Fibroblast of mammary gland (primary cell): ENCODE results near the gene SDK2.
A peak's percentile ranks its signal among the peaks of the same experiment; 100 is the strongest.

Experiments used
- DNase-seq: peaks from one replicate; pipeline ENCODE4 v3.0.0-alpha.2; 2010; ENCODE audit warnings: low read depth
- H3K4me3 ChIP-seq: 2 replicates; pipeline ENCODE4 v1.5.1; 2011; ENCODE audit warnings: low read depth, mild to moderate bottlenecking, low read length, moderate library complexity; ENCODE audit not compliant: control insufficient read depth
- TF ChIP-seq, protein P1 (sequence below): conservative IDR thresholded peaks from 2 replicates; pipeline ENCODE4 v1.5.1; 2011; ENCODE audit warnings: low read depth, low read length, inconsistent platforms; ENCODE audit not compliant: control insufficient read depth, insufficient read depth

Gene SDK2

DNA sequence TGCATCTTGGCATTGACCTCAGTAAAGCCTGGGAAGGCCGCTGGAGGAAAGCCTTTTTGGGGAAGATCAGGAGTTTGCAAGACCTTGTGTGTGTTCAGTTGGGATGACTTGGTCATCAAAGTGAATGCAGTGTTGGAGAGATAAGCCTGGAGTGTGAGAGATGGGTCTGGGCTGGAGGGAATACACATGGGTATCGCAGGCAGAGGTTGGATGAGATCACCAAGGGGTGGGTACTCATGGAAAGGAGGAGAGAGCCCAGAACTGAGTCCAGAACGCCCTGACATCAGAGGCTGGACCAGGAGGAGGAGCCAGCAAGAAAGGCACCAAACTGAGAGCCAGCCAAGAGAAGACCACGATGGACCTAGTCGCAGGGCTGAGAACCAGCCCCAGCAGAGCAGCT lies 35.2 kb downstream of the SDK2 start:
- DNase-seq: no peak
- no peak overlapping the region for H3K4me3 ChIP-seq
- TF ChIP-seq, protein P1, sequence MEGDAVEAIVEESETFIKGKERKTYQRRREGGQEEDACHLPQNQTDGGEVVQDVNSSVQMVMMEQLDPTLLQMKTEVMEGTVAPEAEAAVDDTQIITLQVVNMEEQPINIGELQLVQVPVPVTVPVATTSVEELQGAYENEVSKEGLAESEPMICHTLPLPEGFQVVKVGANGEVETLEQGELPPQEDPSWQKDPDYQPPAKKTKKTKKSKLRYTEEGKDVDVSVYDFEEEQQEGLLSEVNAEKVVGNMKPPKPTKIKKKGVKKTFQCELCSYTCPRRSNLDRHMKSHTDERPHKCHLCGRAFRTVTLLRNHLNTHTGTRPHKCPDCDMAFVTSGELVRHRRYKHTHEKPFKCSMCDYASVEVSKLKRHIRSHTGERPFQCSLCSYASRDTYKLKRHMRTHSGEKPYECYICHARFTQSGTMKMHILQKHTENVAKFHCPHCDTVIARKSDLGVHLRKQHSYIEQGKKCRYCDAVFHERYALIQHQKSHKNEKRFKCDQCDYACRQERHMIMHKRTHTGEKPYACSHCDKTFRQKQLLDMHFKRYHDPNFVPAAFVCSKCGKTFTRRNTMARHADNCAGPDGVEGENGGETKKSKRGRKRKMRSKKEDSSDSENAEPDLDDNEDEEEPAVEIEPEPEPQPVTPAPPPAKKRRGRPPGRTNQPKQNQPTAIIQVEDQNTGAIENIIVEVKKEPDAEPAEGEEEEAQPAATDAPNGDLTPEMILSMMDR: no peak

DNA sequence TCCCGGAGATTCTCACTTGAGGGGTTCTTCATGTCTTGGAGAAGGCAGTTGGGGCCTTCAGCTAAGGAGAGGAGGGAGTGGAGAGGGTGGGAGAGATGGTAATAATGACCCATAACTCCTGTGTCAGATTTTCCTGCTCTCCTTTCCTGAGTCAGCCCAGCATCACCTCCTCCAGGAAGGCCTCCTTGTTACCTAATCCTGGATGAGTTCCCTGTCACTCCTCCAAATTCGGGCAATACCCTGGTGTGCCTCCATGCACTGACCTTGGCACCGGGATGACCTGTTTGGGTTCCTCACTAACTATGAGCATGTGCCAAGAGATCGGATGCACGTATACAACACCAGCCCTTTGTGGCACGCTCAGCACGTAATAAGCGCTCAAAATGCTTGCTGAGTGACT lies 38.8 kb downstream of the SDK2 start:
- no peak for DNase-seq
- TF ChIP-seq, protein P1: no peak
- no peak overlapping the region for H3K4me3 ChIP-seq

DNA sequence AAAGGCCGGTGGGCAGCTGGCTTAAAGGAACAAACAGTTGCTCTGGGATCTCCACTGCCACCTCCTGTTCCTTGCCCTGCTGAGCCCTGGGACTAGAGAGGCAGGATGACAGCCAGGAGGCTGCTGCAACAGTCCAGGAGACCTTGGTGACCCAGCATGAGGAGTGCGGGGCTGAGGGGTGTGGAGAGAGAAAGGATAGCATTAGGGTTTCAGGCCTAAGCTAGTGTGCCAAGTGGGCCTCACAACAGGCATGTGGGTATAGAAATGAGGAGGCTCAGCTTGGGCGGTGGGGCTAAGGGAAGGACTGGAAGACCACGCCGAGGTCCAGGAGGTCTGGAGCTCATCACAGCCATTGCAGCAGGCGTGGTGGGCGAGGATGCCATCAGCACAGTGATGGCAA lies 39.8 kb downstream of the SDK2 start:
- no peak for DNase-seq
- TF ChIP-seq, protein P1: no peak
- no peak overlapping the region for H3K4me3 ChIP-seq

DNA sequence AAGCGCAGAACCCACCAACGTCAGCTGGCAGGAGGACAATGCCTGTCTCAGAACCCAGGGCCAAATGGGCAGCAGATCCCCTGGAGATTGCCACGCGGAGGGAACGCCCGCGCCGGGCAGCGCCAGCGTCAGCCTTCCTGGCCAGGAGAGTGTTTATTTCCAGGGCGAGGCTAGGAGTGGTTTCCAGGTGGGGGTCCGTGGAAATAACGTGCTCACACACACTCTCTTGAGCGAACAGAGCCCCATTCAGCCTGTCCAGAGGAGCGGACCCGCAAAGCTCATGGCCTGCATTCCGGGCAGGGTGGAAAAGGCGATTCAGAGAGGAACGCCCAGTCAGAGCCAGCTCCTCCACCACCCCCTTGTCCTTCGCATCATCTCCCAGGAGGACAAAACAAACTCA lies 40.3 kb downstream of the SDK2 start:
- TF ChIP-seq, protein P1: no peak
- H3K4me3 ChIP-seq: no peak overlapping the region
- DNase-seq: no peak

DNA sequence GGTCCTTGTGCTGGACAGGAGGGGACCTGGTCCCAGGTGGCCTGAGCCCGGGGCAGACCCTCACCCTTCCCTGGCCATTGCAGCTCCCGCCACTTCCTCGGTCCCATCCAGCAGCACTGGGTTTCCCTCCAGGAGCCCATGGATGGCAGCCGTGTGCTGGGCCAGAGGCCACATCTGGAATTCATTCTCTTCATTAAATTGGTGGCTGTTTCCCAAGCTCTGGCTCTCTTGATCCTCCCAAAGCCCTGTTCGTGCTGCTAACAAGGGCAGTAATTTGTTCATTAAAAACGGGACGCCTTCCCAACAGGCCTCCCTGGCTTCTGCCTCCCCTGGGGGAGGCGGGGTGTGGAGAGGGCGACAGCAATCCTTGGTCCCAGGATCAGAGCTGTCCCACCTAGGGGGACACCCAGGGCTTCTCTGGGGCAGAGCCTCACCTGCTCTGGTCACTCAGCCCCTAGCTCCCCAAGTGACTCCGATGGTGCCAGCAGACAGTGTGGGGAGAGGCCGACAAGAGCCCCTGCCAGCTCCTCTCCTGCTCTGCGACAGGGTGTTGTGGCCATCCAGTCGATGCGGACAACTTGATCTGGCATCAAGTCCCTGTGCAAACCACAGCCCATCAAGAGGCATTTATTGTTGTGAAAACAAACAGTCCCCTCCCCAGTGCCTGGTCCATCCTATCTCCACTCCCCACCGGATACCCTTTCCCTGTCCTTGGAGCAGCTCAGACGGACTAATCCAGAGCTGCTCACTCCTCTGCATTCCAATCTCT lies 44.0 kb downstream of the SDK2 start:
- TF ChIP-seq, protein P1: no peak
- no peak overlapping the region for H3K4me3 ChIP-seq
- DNase-seq: peak; percentile 44

DNA sequence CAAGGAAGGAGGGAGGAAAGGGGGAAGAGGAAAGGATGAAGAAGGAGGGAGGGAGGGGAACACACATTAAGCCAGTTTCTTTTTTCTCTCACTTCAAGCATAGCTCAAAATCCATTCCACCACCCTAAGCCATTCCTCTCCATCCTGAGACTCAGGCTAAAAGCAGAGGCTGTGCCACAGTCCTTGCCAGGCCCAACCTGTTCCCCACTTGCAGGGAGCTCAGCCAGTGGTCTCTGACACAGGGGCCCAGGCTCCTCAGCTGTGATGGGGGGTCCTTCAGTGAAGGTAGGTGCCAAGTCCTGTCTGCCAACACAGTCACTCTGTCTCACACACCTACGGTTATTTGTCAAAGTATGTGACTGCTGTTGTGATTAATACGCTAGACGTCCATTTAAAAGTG lies 44.6 kb downstream of the SDK2 start:
- DNase-seq: no peak
- no peak overlapping the region for H3K4me3 ChIP-seq
- TF ChIP-seq, protein P1: no peak
